H1 (cell line): ENCODE measurements around the gene SYN1. TPM values are rescaled to one million over a fixed set of nuclear protein-coding genes. Genes with fewer than 3 reads are reported as not detected.

Experiments used
- CTCF ChIA-PET: fragments of 300-600 bp; sonication (Branson Sonifier 250); formaldehyde crosslinking; loops from one replicate; lab custom pipeline; 2021; ENCODE audit not compliant: partially characterized antibody; lab: Charles Lee
- POLR2A ChIA-PET: fragments of 300-600 bp; sonication (Branson Sonifier 250); formaldehyde crosslinking; loops from one replicate; lab custom pipeline; 2021; ENCODE audit warnings: inconsistent platforms; ENCODE audit not compliant: partially characterized antibody; lab: Charles Lee
- DNase-seq, 2 experiments: peaks; one replicate each; pipeline versions ENCODE4 v3.0.0 to v3.0.0-alpha.2; 2010 to 2022; ENCODE audit warnings: low spot score in 2 of 2, low read depth in 1 of 2, mixed read lengths in 1 of 2
- FAIRE-seq: peaks from 2 replicates; lab custom pipeline; 2011; peaks lifted over from hg19 to GRCh38; lab: Jason Lieb, UNC
- H2AFZ ChIP-seq: 2 replicates; pipeline ENCODE4 v1.8.1; 2012; ENCODE audit warnings: low read length, inconsistent platforms
- H2AK5ac ChIP-seq: 2 replicates; pipeline ENCODE4 v1.6.1; 2013; ENCODE audit warnings: low read depth, low read length
- H2BK120ac ChIP-seq: replicated peaks from 2 replicates; pipeline ENCODE3; 2013; ENCODE audit warnings: low read depth, low read length, inconsistent platforms
- H2BK12ac ChIP-seq: 2 replicates; pipeline ENCODE4 v1.6.1; 2013; ENCODE audit warnings: low read depth, low read length
- H2BK15ac ChIP-seq: 2 replicates; pipeline ENCODE4 v1.6.1; 2013; ENCODE audit warnings: low read length
- H2BK20ac ChIP-seq: 2 replicates; pipeline ENCODE4 v1.6.1; 2013; ENCODE audit warnings: low read length
- H2BK5ac ChIP-seq: 2 replicates; pipeline ENCODE4 v1.6.1; 2013; ENCODE audit warnings: low read depth, low read length
- H3K14ac ChIP-seq: 2 replicates; pipeline ENCODE4 v1.6.1; 2013; ENCODE audit warnings: inconsistent platforms; ENCODE audit not compliant: insufficient read length
- H3K18ac ChIP-seq: 2 replicates; pipeline ENCODE4 v1.6.1; 2013; ENCODE audit warnings: low read length; ENCODE audit errors: extremely low read depth
- H3K23ac ChIP-seq: 2 replicates; pipeline ENCODE4 v1.6.1; 2013; ENCODE audit warnings: inconsistent platforms; ENCODE audit not compliant: insufficient read length
- H3K23me2 ChIP-seq: 2 replicates; pipeline ENCODE4 v1.6.1; 2013; ENCODE audit warnings: low read depth, low read length
- H3K27ac ChIP-seq: 2 replicates; pipeline ENCODE4 v1.6.1; 2011; ENCODE audit warnings: low read depth, low read length, inconsistent platforms
- H3K27me3 ChIP-seq, 4 experiments: replicated peaks in 1 of 4; 1 replicate in 1 of 4; 2 replicates in 3 of 4; pipeline versions ENCODE4 v1.6.1 to v1.8.1; 2011 to 2013; ENCODE audit warnings: low read length in 3 of 4, mild to moderate bottlenecking in 3 of 4, inconsistent platforms in 2 of 4, mixed read lengths in 2 of 4, moderate library complexity in 1 of 4; ENCODE audit not compliant: control insufficient read depth in 3 of 4, insufficient read depth in 3 of 4; ENCODE audit errors: extremely low read depth in 1 of 4
- H3K36me3 ChIP-seq, 4 experiments: 2 replicates each; pipeline versions ENCODE4 v1.6.1 to v1.8.1; 2011 to 2013; ENCODE audit warnings: mild to moderate bottlenecking in 4 of 4, low read length in 3 of 4, moderate library complexity in 2 of 4, control low read depth in 1 of 4, inconsistent platforms in 1 of 4; ENCODE audit not compliant: insufficient read depth in 4 of 4, control insufficient read depth in 2 of 4
- H3K4ac ChIP-seq: replicated peaks from 2 replicates; pipeline ENCODE3; 2013; ENCODE audit warnings: low read length, low read depth, mixed read lengths, inconsistent platforms; ENCODE audit not compliant: insufficient read length
- H3K4me1 ChIP-seq, 4 experiments: replicated peaks in 1 of 4; 1 replicate in 1 of 4; 2 replicates in 3 of 4; pipeline versions ENCODE4 v1.6.1 to v1.8.1; 2011 to 2013; ENCODE audit warnings: low read length in 3 of 4, inconsistent platforms in 2 of 4, mixed read lengths in 1 of 4; ENCODE audit not compliant: insufficient read depth in 4 of 4, control insufficient read depth in 3 of 4
- H3K4me2 ChIP-seq, 2 experiments: 2 replicates each; pipeline versions ENCODE4 v1.6.1 to v1.8.1; 2011 to 2013; ENCODE audit warnings: low read depth in 2 of 2, low read length in 2 of 2, control low read depth in 1 of 2, inconsistent platforms in 1 of 2, mild to moderate bottlenecking in 1 of 2; ENCODE audit not compliant: insufficient read depth in 1 of 2
- H3K4me3 ChIP-seq, 4 experiments: fragments of 200-600, 300-600 bp in 1 of 4; sonication (generic), shearing (Covaris generic), sonication (Bioruptor Twin) in 1 of 4; 2 replicates each; pipeline versions ENCODE4 v1.5.1 to v1.8.1; 2011 to 2016; ENCODE audit warnings: low read length in 4 of 4, low read depth in 3 of 4, control low read depth in 2 of 4, inconsistent platforms in 2 of 4, mild to moderate bottlenecking in 2 of 4, mixed read lengths in 1 of 4, moderate library complexity in 1 of 4; ENCODE audit not compliant: insufficient read depth in 2 of 4; ENCODE audit errors: extremely low read depth in 1 of 4
- H3K56ac ChIP-seq: replicated peaks from 2 replicates; pipeline ENCODE3; 2013; ENCODE audit warnings: low read depth, mild to moderate bottlenecking, mixed read lengths, low read length, inconsistent platforms; ENCODE audit not compliant: insufficient read length
- H3K79me1 ChIP-seq: 2 replicates; pipeline ENCODE4 v1.6.1; 2013; ENCODE audit warnings: low read depth, low read length, control low read depth
- H3K79me2 ChIP-seq, 2 experiments: 2 replicates each; pipeline versions ENCODE4 v1.6.1 to v1.8.1; 2012 to 2013; ENCODE audit warnings: low read length in 2 of 2, mild to moderate bottlenecking in 2 of 2, inconsistent platforms in 1 of 2; ENCODE audit not compliant: insufficient read depth in 2 of 2, control insufficient read depth in 1 of 2
- H3K9ac ChIP-seq, 4 experiments: replicated peaks in 1 of 4; 1 replicate in 1 of 4; 2 replicates in 3 of 4; pipeline versions ENCODE4 v1.6.1 to v1.8.1; 2011 to 2013; ENCODE audit warnings: low read depth in 3 of 4, low read length in 3 of 4, control low read depth in 2 of 4, mild to moderate bottlenecking in 2 of 4, moderate library complexity in 2 of 4, inconsistent platforms in 1 of 4; ENCODE audit errors: extremely low read depth in 1 of 4
- H3K9me3 ChIP-seq, 2 experiments: 2 replicates each; pipeline versions ENCODE4 v1.6.1 to v1.8.1; 2012 to 2013; ENCODE audit warnings: mild to moderate bottlenecking in 2 of 2, moderate library complexity in 2 of 2, control low read depth in 1 of 2, inconsistent platforms in 1 of 2, low read depth in 1 of 2, low read length in 1 of 2, mixed read lengths in 1 of 2; ENCODE audit not compliant: insufficient read depth in 2 of 2
- H4K20me1 ChIP-seq, 2 experiments: replicated peaks in 1 of 2; 2 replicates each; pipeline versions ENCODE3 to v1.8.1; 2011 to 2013; ENCODE audit warnings: inconsistent platforms in 2 of 2, low read length in 2 of 2, mild to moderate bottlenecking in 1 of 2; ENCODE audit not compliant: insufficient read depth in 2 of 2, control insufficient read depth in 1 of 2
- H4K5ac ChIP-seq: 2 replicates; pipeline ENCODE4 v1.6.1; 2013; ENCODE audit warnings: low read length, low read depth, mixed read lengths, inconsistent platforms; ENCODE audit not compliant: insufficient read length
- H4K8ac ChIP-seq: 2 replicates; pipeline ENCODE4 v1.8.0; 2013; ENCODE audit warnings: mild to moderate bottlenecking, moderate library complexity, low read length, inconsistent platforms; ENCODE audit not compliant: insufficient read depth; ENCODE audit errors: extremely low read depth
- H4K91ac ChIP-seq: replicated peaks from 2 replicates; pipeline ENCODE3; 2013; ENCODE audit warnings: low read length, mixed read lengths, inconsistent platforms; ENCODE audit not compliant: insufficient read length
- CHD2 ChIP-seq: IDR thresholded peaks from 2 replicates; pipeline ENCODE4 v1.6.1; 2012; ENCODE audit warnings: low read length, improper control_type of control experiment
- EGR1 ChIP-seq: IDR thresholded peaks from 2 replicates; pipeline ENCODE4 v1.6.1; 2011; ENCODE audit warnings: low read depth, low read length, borderline replicate concordance
- EP300 ChIP-seq, 2 experiments: IDR thresholded peaks; 1 replicate in 1 of 2; 2 replicates in 1 of 2; pipeline ENCODE4 v1.6.1; 2011 to 2012; ENCODE audit warnings: low read depth in 2 of 2, low read length in 2 of 2, mild to moderate bottlenecking in 2 of 2, borderline replicate concordance in 1 of 2, inconsistent platforms in 1 of 2, moderate library complexity in 1 of 2
- KDM4A ChIP-seq: IDR thresholded peaks from one replicate; pipeline ENCODE4 v1.7.1; 2012; ENCODE audit warnings: low read depth, mild to moderate bottlenecking, moderate library complexity, low read length, inconsistent platforms; ENCODE audit not compliant: severe bottlenecking
- POLR2A ChIP-seq, 2 experiments: IDR thresholded peaks; 1 replicate in 1 of 2; 2 replicates in 1 of 2; pipeline ENCODE4 v1.6.1; 2011; ENCODE audit warnings: low read depth in 2 of 2, low read length in 2 of 2, mild to moderate bottlenecking in 2 of 2; ENCODE audit errors: control extremely low read depth in 1 of 2
- RAD21 ChIP-seq, 2 experiments: IDR thresholded peaks in 1 of 2; conservative IDR thresholded peaks in 1 of 2; 2 replicates each; pipeline ENCODE4 v1.6.1; 2011; ENCODE audit warnings: low read depth in 2 of 2, low read length in 2 of 2, improper control_type of control experiment in 1 of 2, inconsistent platforms in 1 of 2, mild to moderate bottlenecking in 1 of 2, moderate library complexity in 1 of 2
- SP1 ChIP-seq: IDR thresholded peaks from 2 replicates; pipeline ENCODE4 v1.6.1; 2011; ENCODE audit warnings: low read depth, low read length
- SP4 ChIP-seq: IDR thresholded peaks from 2 replicates; pipeline ENCODE4 v1.6.1; 2012; ENCODE audit warnings: low read length, inconsistent platforms
- TEAD4 ChIP-seq: IDR thresholded peaks from 2 replicates; pipeline ENCODE4 v1.6.1; 2012; ENCODE audit warnings: low read depth, low read length, inconsistent platforms, mixed read lengths
- ZNF274 ChIP-seq: IDR thresholded peaks from 2 replicates; pipeline ENCODE4 v1.7.0; 2012; ENCODE audit warnings: low read length, borderline replicate concordance; ENCODE audit errors: extremely low read depth
- WGBS, 2 experiments: shearing (Covaris generic) in 1 of 2; methylation state at CpG; one replicate each; pipeline versions ENCODE4 v1.1.6 to v1.1.7; 2013 to 2015; ENCODE audit warnings: low lambda C conversion rate in 2 of 2, mixed read lengths in 2 of 2, inconsistent platforms in 1 of 2, low coverage in 1 of 2, missing lambda C conversion rate in 1 of 2; ENCODE audit not compliant: insufficient replicate concordance in 2 of 2, insufficient coverage in 1 of 2, insufficient read length in 1 of 2; ENCODE audit errors: extremely low coverage in 1 of 2, missing lambda C conversion rate in 1 of 2; 5-methylcytosine and 5-hydroxymethylcytosine counted together
- polyA plus RNA-seq, 7 experiments: library from polyadenylated mRNA; depleted of rRNA in 3 of 7; stranded (reverse) in 5 of 7; unstranded in 2 of 7; fragments of >200 nt in 5 of 7; fragments of 200-250 nt in 2 of 7; gene quantifications; 1 replicate in 5 of 7; 2 replicates in 1 of 7; 4 replicates in 1 of 7; pipeline versions ENCODE4 v1.2.1 to v1.2.3, GENCODE V29; 2011 to 2013; ENCODE audit warnings: missing spikeins in 2 of 7, mixed read lengths in 2 of 7
- total RNA-seq: library from RNA; stranded (reverse); fragmentation: NEBNext Ultra II Directional; extraction: Animal tissue kit (Norgen Biotek cat#: 25700); gene quantifications from 2 replicates; pipeline ENCODE4 v1.2.1, GENCODE V29; 2021
- TF ChIP-seq, protein P1 (sequence below): IDR thresholded peaks from 2 replicates; pipeline ENCODE4 v1.6.1; 2012; ENCODE audit warnings: low read length, inconsistent platforms
- TF ChIP-seq, protein P2 (sequence below): IDR thresholded peaks from 2 replicates; pipeline ENCODE4 v1.6.1; 2012; ENCODE audit warnings: inconsistent platforms

SYN1 gene
- total and polyA plus RNA-seq, 2 of the 8 experiments (the other 6 are each of a cell fraction or from before 2014, with no cell fraction given), result 2.1 to 14.1 TPM

GRCh38 chrX:47613082-47613481 is 6.6 kb downstream of the SYN1 start:
- POLR2A ChIA-PET, result interaction anchor here (1.2 kb wide), 1 partner anchor 57 kb away, joined by 3 read pairs; no protein-coding TSS in a partner anchor
- Histone ChIP-seq H3K4me2 (no peak overlapping the region), H4K5ac (no peak overlapping the region), H3K18ac (no peak overlapping the region), H4K8ac (no peak overlapping the region), H3K56ac (no peak overlapping the region), H2BK5ac (no peak overlapping the region), H3K79me2 (no peaks in the 10 kb centered on the region), H3K79me1 (no peaks in the 10 kb centered on the region), H2BK20ac (no peak overlapping the region), H2BK15ac (no peak overlapping the region), H4K20me1 (no peaks in the 10 kb centered on the region), H4K91ac (no peak overlapping the region), H3K27ac (no peak overlapping the region), H3K14ac (no peak overlapping the region), H2AK5ac (no peak overlapping the region), H3K23ac (no peak overlapping the region), H3K4me3 (no peak overlapping the region), H3K27me3 (no peaks in the 10 kb centered on the region), H2BK120ac (no peak overlapping the region), H3K23me2 (no peaks in the 10 kb centered on the region), H2BK12ac (no peak overlapping the region), H2AFZ (no peak overlapping the region), H3K9me3 (no peaks in the 10 kb centered on the region), H3K4me1 (peaks cover 0 to 8% (median 3%) of the 10 kb centered on the region in 4 experiments; a peak in 6 of 7 replicates), H3K4ac (no peak overlapping the region), H3K9ac (no peak overlapping the region), H3K36me3 (no peaks in the 10 kb centered on the region)
- no peak for DNase-seq
- WGBS, 2 experiments, result 89% methylated on average over 3 of the region's 8 CpGs; no CpG with 5 or more reads in 1 of the 2 experiments
- no peak for FAIRE-seq
- CTCF ChIA-PET, result interaction anchor here (1.9 to 2.1 kb wide), 2 partner anchors 12 to 31 kb away, joined by 4 to 5 read pairs; no protein-coding TSS in a partner anchor
- TF ChIP-seq CHD2 (no peak), RAD21 (IDR thresholded peaks at IDR 0.05 in 1 of 2, conservative IDR thresholded peaks at IDR 0.05 in 1 of 2; ENCODE audit: low read depth in 2 of 2, low read length in 2 of 2) (no peak), ZNF274 (no peak), KDM4A (no peak), SP4 (no peak), EP300 (IDR thresholded peaks at IDR 0.05; ENCODE audit: borderline replicate concordance in 1 of 2, low read depth in 2 of 2, low read length in 2 of 2) (no peak), TEAD4 (no peak), EGR1 (no peak), SP1 (no peak), POLR2A (IDR thresholded peaks at IDR 0.05; ENCODE audit: control extremely low read depth in 1 of 2, low read depth in 2 of 2, low read length in 2 of 2) (no peak)
- TF ChIP-seq, protein P1, sequence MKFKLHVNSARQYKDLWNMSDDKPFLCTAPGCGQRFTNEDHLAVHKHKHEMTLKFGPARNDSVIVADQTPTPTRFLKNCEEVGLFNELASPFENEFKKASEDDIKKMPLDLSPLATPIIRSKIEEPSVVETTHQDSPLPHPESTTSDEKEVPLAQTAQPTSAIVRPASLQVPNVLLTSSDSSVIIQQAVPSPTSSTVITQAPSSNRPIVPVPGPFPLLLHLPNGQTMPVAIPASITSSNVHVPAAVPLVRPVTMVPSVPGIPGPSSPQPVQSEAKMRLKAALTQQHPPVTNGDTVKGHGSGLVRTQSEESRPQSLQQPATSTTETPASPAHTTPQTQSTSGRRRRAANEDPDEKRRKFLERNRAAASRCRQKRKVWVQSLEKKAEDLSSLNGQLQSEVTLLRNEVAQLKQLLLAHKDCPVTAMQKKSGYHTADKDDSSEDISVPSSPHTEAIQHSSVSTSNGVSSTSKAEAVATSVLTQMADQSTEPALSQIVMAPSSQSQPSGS, result no peak
- TF ChIP-seq, protein P2, sequence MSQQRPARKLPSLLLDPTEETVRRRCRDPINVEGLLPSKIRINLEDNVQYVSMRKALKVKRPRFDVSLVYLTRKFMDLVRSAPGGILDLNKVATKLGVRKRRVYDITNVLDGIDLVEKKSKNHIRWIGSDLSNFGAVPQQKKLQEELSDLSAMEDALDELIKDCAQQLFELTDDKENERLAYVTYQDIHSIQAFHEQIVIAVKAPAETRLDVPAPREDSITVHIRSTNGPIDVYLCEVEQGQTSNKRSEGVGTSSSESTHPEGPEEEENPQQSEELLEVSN, result no peak
